ENCODE data around the gene AGT.

DNA sequence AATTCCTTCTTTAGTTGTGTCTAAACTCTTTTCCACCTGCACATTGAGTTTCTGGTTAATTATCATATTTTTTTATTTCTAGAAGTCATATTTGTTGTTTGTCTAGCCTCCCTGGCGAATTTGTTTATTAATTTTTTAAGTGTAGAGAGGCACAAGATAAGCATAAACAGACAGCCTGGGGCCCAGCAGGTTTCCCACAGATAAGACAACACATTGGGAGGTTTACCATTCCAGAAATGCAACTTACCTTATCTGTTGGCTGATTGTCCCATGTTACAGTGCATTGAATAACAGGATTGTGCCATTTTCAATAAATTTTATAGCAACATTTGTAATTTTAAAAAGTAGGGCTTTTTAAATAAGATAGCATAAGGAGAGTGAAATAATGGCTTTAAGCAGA, 36.7 kb downstream of the AGT start:
- TF ChIP-seq, protein P1, sequence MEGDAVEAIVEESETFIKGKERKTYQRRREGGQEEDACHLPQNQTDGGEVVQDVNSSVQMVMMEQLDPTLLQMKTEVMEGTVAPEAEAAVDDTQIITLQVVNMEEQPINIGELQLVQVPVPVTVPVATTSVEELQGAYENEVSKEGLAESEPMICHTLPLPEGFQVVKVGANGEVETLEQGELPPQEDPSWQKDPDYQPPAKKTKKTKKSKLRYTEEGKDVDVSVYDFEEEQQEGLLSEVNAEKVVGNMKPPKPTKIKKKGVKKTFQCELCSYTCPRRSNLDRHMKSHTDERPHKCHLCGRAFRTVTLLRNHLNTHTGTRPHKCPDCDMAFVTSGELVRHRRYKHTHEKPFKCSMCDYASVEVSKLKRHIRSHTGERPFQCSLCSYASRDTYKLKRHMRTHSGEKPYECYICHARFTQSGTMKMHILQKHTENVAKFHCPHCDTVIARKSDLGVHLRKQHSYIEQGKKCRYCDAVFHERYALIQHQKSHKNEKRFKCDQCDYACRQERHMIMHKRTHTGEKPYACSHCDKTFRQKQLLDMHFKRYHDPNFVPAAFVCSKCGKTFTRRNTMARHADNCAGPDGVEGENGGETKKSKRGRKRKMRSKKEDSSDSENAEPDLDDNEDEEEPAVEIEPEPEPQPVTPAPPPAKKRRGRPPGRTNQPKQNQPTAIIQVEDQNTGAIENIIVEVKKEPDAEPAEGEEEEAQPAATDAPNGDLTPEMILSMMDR (IDR thresholded peaks at IDR 0.05): no peak
- TF ChIP-seq POLR2A (IDR thresholded peaks at IDR 0.05): no peak

Data from Peyer's patch (tissue), 4 donors.